Effector memory CD4-positive, alpha-beta T cell (primary cell): Measurements from ENCODE around the gene NEUROD1.

Experiments
- DNase-seq, 3 donors: peaks; one replicate each; pipeline ENCODE4 v3.0.0-alpha.2; 2020
- H3K27ac ChIP-seq: 2 replicates; pipeline ENCODE4 v1.7.0; 2013; ENCODE audit warnings: mild to moderate bottlenecking, low read length, moderate library complexity; ENCODE audit not compliant: insufficient read depth, poor library complexity, severe bottlenecking
- H3K27me3 ChIP-seq: replicated peaks from 2 replicates; pipeline ENCODE4 v1.7.0; 2013; ENCODE audit warnings: mild to moderate bottlenecking, low read length; ENCODE audit not compliant: insufficient read depth, control insufficient read depth, poor library complexity, severe bottlenecking
- H3K36me3 ChIP-seq: 2 replicates; pipeline ENCODE4 v1.7.0; 2013; ENCODE audit warnings: mild to moderate bottlenecking, low read length, moderate library complexity; ENCODE audit not compliant: control insufficient read depth, insufficient read depth
- H3K4me1 ChIP-seq: 2 replicates; pipeline ENCODE4 v1.7.0; 2013; ENCODE audit warnings: low read length, mild to moderate bottlenecking; ENCODE audit not compliant: control insufficient read depth, insufficient read depth, poor library complexity, severe bottlenecking
- H3K4me3 ChIP-seq: 2 replicates; pipeline ENCODE4 v1.7.0; 2013; ENCODE audit warnings: low read length, low read depth, mild to moderate bottlenecking; ENCODE audit not compliant: insufficient read depth, poor library complexity, severe bottlenecking
- H3K9me3 ChIP-seq: 2 replicates; pipeline ENCODE4 v1.7.0; 2013; ENCODE audit warnings: mild to moderate bottlenecking, low read length, moderate library complexity; ENCODE audit not compliant: control insufficient read depth

NEUROD1 gene

DNA sequence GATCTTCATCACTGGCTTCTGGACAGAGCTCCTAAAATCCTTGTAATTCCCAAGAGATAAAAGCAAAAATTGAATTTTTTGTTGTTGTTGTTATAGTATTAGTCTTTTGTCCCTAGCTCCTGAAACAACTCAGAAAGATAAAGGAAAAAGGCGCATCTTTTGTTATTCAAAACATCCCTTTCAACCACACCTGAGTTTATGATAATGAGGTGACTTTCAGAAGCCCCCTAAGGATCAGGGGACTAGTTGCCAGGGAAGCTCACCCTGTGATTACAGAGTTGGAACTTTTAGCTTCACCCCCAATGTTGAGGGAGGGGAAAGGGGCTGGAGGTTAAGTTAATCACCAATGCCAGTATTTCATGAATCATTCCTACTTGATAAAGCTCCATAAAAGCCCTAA, 13.1 kb downstream of the NEUROD1 start:
- Histone ChIP-seq H3K4me1 (no peaks in the 10 kb centered on the region), H3K4me3 (no peak overlapping the region), H3K27ac (no peak overlapping the region), H3K27me3 (no peaks in the 10 kb centered on the region), H3K9me3 (no peaks in the 10 kb centered on the region), H3K36me3 (no peaks in the 10 kb centered on the region)
- no peak for DNase-seq

DNA sequence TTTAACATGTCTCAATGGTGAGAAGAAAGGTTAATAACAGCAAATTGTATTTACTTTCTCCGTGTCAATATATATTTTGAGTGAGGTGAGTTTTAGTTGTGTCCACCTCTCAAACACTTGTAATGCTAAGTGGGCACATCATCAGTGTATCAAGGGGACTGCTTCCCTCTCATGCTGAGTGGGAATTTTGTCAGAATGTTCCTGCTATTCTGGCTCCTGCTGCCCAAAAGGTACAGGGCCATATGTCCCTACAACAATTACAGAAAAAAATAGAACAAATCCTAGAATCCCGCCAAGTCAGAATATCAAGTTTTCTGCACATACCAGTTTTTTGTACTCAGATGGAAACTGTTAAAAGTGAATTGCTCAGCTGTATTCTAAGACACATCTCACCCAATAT, 18.0 kb downstream of the NEUROD1 start:
- peaks cover 2% of the 10 kb centered on the region for H3K27me3 ChIP-seq
- no peak overlapping the region for H3K4me3 ChIP-seq
- no peaks in the 10 kb centered on the region for H3K9me3 ChIP-seq
- DNase-seq, result no peak
- no peak overlapping the region for H3K27ac ChIP-seq
- H3K4me1 ChIP-seq, result no peaks in the 10 kb centered on the region
- no peaks in the 10 kb centered on the region for H3K36me3 ChIP-seq

DNA sequence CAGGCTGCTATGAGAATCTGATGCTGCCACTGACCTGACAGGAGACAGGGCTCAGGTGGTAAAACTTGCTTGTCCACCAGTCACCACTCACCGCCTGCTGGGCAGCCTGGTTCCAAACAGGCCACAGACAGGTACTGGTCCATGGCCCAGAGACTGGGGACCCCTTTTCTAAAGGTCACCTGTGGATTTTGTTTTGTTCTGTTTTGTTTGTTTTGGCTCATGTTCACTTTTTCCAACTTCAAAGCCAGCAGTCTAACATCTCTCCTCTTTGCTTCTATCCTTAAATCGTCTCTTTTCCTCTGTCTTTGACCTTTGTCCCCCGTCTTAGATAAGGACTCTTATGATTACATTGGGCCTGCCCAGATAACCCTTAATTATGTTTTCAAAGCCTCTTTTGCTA, 20.1 kb downstream of the NEUROD1 start:
- Histone ChIP-seq H3K27ac (no peak overlapping the region), H3K27me3 (peaks cover 3% of the 10 kb centered on the region), H3K36me3 (no peaks in the 10 kb centered on the region)

DNA sequence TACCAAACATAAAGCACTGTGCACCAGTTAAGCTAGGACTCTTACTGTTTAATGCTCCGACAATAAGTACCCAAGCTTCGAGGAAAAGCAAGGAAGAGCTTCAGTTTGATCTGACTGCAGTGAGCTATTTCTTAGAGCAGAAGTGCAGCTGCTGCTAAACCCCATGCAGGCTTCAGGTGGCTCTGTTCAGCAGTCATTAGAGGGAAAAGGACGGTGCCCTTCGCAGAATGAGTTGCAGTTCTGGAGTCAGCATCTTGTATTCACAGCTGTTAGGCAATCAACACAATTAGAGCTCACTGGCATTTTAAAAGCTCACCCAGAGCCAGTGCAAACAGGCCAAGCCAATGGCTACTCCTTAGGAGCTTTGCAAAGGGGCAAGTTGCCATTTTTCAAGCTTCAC, 21.9 kb downstream of the NEUROD1 start:
- Histone ChIP-seq H3K27me3 (peaks cover 3% of the 10 kb centered on the region), H3K27ac (no peak overlapping the region)
- no peak for DNase-seq

More for the DNA sequence above, 20.1 kb downstream of the NEUROD1 start:
- Histone ChIP-seq H3K4me1 (no peaks in the 10 kb centered on the region), H3K9me3 (no peaks in the 10 kb centered on the region), H3K4me3 (no peak overlapping the region)
- DNase-seq, result no peak

DNA sequence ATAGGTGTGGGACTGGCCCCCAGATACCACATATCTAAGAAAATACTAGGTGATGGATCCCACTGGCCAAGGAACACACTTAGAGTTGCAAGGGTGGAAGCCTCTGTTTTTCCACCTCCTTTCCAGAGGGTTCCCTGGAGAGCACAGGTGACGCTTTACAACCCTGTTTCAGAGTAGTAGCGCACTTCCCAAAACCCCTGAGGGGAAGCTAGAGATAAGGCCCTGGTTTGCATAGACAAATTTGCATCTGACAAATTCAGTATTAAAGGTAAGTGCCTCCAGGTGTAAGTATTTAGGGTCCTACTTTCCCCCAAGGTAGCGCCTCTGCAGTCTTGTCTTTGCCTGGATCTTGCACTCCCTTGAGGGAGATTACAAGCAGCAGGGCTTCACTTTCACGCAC, 22.9 kb downstream of the NEUROD1 start:
- Histone ChIP-seq H3K27ac (no peak overlapping the region), H3K9me3 (no peaks in the 10 kb centered on the region), H3K4me3 (no peak overlapping the region), H3K4me1 (no peaks in the 10 kb centered on the region), H3K36me3 (no peaks in the 10 kb centered on the region), H3K27me3 (peaks cover 3% of the 10 kb centered on the region)
- DNase-seq, result no peak

More for the DNA sequence above, 21.9 kb downstream of the NEUROD1 start:
- Histone ChIP-seq H3K4me3 (no peak overlapping the region), H3K9me3 (no peaks in the 10 kb centered on the region), H3K36me3 (no peaks in the 10 kb centered on the region), H3K4me1 (no peaks in the 10 kb centered on the region)

DNA sequence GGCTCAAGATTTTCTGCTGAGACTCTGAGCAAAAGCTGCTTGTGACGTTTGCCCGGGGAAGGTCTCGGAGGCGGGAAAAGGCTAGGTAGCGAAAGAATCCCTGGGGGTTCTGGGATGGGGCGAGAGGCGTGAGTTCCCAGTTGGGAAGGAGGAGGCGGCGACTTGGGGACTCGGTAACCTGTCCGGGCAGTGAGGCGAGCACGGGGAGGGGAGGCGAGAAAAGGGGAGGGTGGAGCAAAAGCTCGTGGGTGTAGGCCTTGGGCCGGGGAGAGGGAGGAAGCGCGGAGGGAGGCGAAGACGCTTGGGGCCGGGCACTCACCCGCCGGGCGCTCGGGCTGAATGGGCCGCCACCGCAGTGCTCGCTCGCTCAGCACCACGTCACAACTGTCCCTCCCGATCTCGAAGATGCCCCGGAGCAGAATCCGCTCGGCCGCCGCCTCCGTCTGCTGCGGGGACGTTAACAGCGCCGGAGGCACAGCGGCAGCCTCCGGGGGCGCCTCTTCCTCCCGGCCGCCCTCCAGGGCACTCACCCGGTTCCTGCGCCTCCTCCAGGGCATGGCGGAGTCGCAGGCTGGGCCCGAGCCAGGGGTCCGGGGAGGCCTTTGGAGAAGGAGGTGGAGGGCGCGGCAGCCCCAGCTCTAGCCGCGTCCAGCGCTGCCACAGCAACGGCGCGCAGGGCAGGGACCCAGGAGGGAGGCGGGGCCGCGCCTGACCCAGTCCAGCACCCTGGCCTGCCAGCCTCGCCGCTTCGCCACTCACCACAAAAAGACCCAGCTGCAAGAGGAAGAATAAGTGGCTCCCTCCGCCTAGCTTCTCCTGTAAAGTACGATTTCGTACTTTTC, 23.6 kb downstream of the NEUROD1 start, which contains the start of gene CERKL:
TSS of gene CERKL (minus strand) at position 656 of the 842 bp plus-strand sequence. CDS start at position 557, 99 bp downstream.
- Histone ChIP-seq H3K9me3 (no peaks in the 10 kb centered on the region), H3K27me3 (peaks cover 3% of the 10 kb centered on the region), H3K4me1 (no peaks in the 10 kb centered on the region), H3K4me3 (peak within 1 kb of the TSS; percentile 33), H3K27ac (no peak within 1 kb of the TSS), H3K36me3 (no peaks in the 10 kb centered on the region)
- no peak for DNase-seq

DNA sequence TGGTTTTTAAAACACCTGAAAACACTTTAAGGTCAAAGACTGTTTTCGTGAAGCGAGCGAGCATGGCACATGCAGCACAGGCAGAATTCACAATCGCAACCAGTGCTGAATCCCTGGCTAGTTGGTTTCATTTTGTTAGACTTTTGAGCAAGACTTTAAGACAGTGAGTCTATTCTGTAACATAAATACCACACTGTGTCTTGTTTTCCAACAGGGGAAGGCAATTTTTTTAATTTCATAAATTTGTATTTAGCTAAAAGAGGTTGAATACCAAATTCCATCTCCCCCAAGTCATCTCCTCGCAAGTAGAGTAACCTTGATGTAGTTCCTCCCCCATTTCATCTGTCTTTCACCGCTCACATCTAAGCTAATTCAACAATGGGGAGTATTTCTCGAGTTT, 24.8 kb downstream of the NEUROD1 start:
- Histone ChIP-seq H3K9me3 (no peaks in the 10 kb centered on the region), H3K27me3 (peaks cover 3% of the 10 kb centered on the region), H3K27ac (no peak overlapping the region), H3K4me3 (no peak overlapping the region), H3K4me1 (no peaks in the 10 kb centered on the region), H3K36me3 (no peaks in the 10 kb centered on the region)
- no peak for DNase-seq

DNA sequence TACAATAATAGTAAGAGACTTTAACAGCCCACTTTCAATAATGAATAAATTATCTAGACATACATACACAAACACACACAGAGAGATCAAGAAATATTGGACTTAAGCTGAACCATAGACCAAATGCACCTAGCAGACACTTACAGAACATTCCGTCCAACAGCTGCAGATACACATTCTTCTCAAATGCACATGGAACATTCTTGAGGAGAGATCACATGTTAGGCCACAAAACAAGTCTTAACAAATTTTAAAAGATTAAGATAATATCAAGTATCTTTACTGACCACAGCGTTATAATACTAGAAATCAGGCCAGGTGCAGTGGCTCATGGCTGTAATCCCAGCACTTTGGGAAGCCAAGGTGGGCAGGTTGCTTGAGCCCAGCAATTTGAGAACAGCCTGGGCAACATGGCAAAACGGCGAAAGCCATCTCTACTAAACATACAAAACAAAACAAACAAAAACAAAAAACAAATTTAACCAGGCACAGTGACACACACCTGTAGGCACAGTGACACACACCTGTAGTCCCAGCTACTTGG, 30.8 kb downstream of the NEUROD1 start:
- Histone ChIP-seq H3K27ac (no peak overlapping the region), H3K36me3 (no peaks in the 10 kb centered on the region), H3K4me3 (no peak overlapping the region), H3K9me3 (no peaks in the 10 kb centered on the region), H3K4me1 (no peaks in the 10 kb centered on the region), H3K27me3 (no peaks in the 10 kb centered on the region)
- no peak for DNase-seq

DNA sequence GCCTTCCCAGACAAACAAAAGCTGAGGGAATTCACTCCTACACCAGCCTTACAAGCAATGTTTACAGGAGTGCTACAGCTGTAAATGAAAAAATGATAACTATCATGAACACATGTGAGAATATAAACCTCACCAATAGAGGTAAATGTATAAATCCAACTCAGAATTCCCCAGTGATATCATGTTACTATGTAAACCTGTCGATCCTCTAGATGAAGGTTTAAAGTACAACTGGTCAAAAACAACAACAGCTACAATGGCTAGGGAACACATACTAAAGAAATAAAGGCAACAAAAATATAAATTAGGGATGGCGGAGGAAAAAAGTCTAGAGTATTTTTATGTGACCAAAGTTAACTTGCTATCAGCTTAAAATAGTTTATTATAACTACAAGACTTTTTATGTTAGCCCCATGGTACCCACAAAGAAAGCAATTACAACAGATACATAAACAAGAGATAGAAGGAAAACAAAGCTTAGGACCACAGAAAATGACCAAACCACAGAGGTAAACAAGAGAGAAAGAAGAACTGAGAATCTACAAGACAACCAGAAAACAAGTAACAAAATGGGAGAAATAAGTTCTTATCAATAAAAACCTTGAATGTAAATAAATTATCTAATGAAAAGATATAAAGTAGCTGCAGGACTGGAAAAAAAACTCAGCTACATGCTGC, 31.7 kb downstream of the NEUROD1 start:
- no peak for DNase-seq
- H3K4me3 ChIP-seq, result no peak overlapping the region
- H3K27me3 ChIP-seq, result no peaks in the 10 kb centered on the region
- H3K4me1 ChIP-seq, result no peaks in the 10 kb centered on the region
- H3K9me3 ChIP-seq, result no peaks in the 10 kb centered on the region
- H3K36me3 ChIP-seq, result no peaks in the 10 kb centered on the region
- H3K27ac ChIP-seq, result no peak overlapping the region

DNA sequence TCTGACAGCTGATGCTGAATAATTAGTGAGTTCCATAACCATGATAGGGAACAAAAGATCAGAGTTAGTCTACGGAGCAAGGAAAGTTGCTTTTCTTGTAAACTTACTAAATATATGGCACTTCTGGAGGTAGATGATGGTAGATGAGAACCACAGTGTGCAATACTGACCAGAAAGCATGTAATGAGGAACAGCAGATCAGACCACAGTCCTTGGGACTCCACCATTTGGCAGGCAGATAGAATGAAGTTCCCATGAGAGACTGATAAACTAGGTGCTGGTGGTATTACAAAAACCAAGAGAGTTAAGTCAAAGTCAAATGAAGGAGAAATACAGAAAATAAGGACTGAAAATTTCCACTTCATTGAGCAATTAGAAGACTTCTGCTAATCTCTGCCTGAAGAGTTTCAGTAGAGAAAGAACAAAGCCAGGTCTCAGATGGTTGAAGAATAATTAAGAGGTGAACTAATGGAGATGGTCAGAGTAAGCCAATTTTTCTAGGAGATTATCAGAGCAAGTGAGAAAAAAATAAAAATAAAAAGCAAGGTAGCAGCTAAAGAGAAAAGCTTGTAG, 33.8 kb downstream of the NEUROD1 start:
- H3K27ac ChIP-seq, result no peak overlapping the region
- H3K4me1 ChIP-seq, result no peaks in the 10 kb centered on the region
- no peak overlapping the region for H3K4me3 ChIP-seq
- no peaks in the 10 kb centered on the region for H3K9me3 ChIP-seq
- H3K36me3 ChIP-seq, result no peaks in the 10 kb centered on the region
- DNase-seq, result no peak
- no peaks in the 10 kb centered on the region for H3K27me3 ChIP-seq
